Stimulated activated CD8-positive, alpha-beta memory T cell treated with anti-CD3 and anti-CD28 coated beads, Interleukin-7, amount 100 ng/mL, for 4 hours (primary cell): Measurements from ENCODE around the gene PRR13.
"Not testable (repeated sequence)": the region's sequence is repeated elsewhere in the genome, so short reads cannot be mapped to it uniquely, and the experiment has no call there.

Experiments used
- DNase-seq, 2 donors: peaks; one replicate each; pipeline ENCODE4 v3.0.0-alpha.2; 2020; ENCODE audit warnings: low read depth in 2 of 2

The PRR13 gene, protein sequence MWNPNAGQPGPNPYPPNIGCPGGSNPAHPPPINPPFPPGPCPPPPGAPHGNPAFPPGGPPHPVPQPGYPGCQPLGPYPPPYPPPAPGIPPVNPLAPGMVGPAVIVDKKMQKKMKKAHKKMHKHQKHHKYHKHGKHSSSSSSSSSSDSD

DNA sequence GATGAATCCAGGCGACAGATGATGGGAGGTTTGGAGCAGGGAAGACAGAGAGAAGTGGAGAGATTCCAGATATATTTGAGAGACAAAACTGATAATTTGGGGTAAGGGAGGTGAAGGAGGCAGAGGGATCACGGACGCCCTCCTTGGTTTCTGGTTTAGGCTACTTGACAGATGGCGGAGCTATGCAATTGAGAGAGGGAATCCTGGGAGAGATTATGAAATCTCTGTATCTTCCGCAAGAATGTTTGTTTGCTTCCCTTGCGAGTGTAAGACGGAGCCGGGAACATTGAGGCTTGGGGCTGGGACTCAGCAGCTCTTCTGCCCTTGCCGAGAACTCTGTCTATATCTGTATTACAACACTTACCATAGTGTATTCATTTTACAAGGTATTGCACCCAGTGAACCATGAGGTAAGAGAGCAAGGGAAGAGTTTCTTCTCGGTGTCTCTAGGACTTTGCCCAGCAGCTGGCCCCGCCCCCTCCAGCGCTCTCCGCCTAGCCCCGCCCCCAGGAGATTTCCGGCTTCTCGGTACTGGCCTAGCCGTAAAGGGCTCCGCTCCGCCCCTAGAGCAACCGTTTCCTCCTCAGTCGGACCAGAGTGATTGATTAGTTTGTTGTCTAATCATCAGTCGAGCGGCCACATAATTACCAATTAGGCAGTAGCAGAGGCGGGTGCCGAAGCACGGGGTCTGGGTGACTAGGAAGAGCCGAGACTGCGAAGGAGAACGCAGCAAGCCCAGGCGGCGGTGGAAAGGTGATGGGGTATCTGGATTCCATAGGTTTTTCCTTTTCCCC, at the start of gene PRR13:
Gene PRR13, plus strand, starts transcription at position 695 of the 794 bp plus-strand sequence. CDS start 981 bp downstream, outside the sequence.
- DNase-seq, result peak; percentile 98

- DNase-seq, result no peak
Observed at GRCh38 chr12:53399896-53400295, 41.6 kb upstream of the PRR13 start.

- DNase-seq, result not testable (repeated sequence)
Observed at GRCh38 chr12:53402351-53402750, 39.2 kb upstream of the PRR13 start.

DNA sequence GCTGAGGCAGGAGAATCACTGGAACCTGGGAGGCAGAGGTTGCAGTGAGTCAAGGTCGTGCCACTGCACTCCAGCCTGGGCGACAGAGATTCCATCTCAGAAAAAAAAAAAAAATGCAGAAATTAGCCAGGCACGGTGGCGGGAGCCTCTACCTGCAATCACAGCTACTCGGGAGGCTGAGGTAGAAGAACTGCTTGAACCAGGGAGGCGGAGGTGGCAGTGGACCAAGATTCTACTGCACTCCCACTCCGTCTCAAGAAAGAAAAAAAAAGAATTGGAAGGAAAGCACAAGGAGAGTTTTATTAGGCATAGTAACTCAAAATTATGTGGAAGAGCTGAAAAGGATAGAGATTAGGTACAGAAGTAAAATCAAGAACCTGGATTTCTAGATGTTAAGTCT, 38.7 kb upstream of the PRR13 start:
- DNase-seq, result no peak

DNA sequence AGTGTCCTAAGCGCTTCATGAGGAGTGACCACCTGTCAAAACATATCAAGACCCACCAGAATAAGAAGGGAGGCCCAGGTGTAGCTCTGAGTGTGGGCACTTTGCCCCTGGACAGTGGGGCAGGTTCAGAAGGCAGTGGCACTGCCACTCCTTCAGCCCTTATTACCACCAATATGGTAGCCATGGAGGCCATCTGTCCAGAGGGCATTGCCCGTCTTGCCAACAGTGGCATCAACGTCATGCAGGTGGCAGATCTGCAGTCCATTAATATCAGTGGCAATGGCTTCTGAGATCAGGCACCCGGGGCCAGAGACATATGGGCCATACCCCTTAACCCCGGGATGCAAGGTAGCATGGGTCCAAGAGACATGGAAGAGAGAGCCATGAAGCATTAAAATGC, 30.6 kb upstream of the PRR13 start:
- DNase-seq, result no peak

DNA sequence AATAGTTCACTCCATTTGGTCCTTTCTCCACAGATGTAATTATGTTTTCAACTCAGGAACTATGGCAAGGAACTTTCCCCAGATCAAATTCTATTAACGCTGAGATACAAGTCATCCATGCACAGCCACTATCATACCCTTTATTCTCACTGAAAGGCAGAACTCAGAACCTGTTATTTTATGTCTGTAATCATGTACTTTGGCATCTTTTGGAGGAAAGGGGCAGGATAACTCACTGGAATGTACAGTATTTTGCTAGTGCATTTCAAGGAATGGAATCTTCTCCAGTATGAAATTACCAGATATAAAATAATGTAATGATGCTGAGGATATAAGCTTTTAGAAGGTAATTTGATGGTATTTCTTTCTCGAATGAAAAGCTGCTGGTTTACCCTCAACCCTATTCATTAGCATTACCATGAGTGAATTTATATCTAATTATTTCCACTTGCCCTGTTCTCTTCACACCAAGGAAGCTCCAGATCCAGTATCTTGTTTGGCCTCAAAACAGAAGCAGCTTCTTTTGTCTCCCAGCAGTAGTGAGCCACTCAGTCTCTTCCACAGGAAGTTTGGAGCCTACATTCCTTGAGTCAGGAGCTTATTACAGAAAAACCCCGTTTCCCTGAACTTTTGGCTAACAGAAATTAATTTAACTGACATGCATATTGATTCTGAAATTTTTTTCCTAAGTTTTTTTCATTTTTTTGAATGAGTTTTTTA, 27.9 kb upstream of the PRR13 start:
- DNase-seq, result no peak

GRCh38 chr12:53414756-53415417, 26.6 kb upstream of the PRR13 start:
- no peak for DNase-seq

DNA sequence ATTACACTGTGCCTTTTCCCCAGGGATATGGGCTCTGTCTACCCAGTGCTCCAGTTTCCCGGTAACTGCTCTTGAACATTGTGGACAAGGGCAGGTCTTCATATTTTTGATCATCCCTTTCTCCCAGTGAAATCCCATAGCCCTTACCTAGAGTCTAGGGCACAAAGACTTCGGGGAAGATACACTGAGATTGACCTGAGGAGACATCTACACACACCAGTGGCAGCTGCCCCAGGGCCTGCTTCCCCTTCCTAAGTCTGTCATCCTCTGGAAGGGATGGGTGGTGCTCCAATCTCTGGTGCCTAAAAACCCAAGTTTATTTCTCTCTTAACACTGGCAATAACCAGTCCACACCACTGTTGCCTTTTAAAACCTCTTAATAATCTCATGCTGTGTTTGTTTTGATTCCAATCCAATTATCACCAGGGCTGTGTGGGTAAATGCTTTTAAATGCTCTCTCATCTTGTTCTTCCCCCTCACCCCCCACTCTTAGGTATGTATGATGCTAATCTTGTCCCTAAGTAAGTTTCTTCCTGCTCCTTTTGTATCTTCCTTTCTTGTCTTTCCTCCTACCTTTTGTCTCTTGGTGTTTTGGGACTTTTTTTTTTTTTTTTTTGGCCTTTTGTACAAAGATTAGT, 25.7 kb upstream of the PRR13 start:
- not testable (repeated sequence) for DNase-seq

DNA sequence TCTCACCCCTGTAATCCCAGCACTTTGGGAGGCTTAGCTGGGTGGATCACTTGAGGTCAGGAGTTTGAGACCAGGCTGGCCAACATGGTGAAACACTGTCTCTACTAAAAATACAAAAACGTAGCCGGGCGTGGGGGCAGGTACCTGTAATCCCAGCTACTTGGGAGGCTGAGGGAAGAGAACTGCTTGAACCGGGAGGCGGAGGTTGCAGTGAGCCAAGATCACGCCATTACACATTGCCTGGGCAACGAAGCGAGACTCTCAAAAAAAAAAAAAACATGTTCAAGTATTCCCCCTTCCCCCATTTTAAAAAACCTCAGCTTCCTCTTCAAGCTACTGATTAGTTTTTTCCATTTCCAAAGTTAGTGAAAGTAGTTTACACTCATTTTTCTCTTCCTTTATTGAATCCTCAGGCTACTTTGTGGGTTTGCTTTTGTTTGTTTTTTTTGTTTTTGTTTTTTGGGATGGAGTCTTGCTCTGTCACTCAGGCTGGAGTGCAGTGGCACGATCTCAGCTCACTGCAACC, 24.2 kb upstream of the PRR13 start:
- DNase-seq, result not testable (repeated sequence)

DNA sequence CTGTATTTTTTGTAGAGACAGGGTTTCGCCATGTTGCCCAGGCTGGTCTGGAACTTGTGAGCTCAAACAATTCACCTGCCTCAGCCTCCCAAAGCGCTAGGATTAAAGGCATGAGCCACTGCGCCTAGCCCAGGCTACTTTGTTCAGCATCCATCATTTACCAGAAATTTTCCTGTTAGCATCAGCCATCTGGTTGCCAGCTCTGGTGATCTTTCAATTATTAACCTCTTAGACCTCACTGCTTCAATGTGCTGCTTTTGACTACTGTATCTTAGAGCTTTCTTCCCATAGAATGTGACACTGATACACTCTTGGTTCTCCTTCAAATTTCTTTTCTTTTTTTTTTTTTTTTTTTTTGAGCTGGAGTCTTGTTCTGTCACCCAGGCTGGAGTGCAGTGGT, 23.3 kb upstream of the PRR13 start:
- DNase-seq, result no peak

GRCh38 chr12:53419756-53420155, 21.8 kb upstream of the PRR13 start:
- no peak for DNase-seq

GRCh38 chr12:53422247-53422646, 19.3 kb upstream of the PRR13 start:
- DNase-seq, result not testable (repeated sequence)

DNA sequence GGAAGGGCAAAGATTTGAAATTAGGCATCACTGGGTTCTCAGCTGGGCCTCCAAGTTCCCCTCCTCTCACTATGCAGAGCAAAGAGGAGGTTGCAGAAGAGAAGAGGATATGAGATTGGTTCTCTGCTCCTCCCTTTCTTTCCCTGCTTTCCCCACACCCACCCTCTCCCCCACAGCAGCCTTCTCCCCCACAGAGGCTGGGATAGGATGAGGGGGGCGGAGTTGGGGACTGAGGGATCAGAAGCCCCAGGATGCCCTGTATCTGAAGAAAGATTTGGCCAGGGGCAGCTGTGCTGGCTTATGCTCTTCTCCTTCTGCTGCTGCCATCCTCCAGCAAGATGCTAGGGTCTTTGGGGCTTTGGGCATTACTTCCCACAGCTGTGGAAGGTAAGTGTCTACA, 17.9 kb upstream of the PRR13 start, which contains the start of gene AMHR2:
Gene AMHR2, plus strand, starts transcription at position 259 of the 400 bp plus-strand sequence. Its CDS starts 80 bp downstream, at position 339.
- no peak for DNase-seq

DNA sequence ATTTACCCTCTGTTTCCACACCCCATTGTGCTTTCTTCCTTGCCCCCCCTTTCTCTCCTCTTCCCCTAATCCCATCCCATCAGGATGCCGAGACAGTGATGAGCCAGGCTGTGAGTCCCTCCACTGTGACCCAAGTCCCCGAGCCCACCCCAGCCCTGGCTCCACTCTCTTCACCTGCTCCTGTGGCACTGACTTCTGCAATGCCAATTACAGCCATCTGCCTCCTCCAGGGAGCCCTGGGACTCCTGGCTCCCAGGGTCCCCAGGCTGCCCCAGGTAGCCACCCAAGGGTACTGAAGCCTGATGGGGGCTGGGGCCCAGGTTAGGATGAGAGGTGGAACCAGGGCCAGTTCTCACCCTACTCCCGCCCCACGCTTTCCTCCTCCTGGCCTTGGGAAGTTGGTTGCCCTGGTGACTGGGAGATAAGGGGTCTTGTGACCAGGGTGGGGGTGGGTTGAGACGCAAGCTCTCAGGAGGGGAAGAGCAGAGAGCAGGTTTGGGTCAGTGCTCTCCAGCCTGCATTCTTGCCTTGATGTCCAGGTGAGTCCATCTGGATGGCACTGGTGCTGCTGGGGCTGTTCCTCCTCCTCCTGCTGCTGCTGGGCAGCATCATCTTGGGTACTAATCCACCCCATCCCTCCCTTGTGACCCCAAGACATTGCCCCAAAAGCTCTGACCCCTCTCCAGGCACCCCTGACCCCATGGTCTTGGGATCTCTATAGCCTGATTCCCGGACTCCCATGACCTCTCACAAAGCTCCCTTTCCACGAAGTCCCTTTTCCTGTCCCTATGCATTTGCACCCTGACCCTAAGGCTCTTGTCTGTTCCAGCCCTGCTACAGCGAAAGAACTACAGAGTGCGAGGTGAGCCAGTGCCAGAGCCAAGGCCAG, 16.7 kb upstream of the PRR13 start:
- DNase-seq, result no peak

DNA sequence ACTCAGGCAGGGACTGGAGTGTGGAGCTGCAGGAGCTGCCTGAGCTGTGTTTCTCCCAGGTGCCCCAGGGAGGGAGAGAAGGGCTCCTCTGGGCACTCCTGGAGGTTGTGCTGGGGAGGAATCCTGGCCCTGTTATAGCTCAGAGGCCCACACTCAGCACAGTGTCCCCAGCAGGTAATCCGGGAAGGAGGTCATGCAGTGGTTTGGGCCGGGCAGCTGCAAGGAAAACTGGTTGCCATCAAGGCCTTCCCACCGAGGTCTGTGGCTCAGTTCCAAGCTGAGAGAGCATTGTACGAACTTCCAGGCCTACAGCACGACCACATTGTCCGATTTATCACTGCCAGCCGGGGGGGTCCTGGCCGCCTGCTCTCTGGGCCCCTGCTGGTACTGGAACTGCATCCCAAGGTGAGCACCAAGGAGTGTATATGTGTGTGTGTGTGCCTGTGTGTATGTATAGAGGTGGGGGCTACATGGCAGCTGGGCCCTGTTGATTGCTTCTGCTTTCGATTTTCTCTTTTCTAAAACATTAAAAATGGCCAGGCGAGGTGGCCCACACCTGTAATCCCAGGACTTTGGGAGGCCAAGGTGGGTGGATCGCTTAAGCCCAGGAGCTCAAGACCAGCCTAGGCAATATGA, 15.9 kb upstream of the PRR13 start:
- no peak for DNase-seq

- DNase-seq, result peak in 1 of 2 donors; percentile 11
Observed at GRCh38 chr12:53427905-53428594, 13.5 kb upstream of the PRR13 start.

GRCh38 chr12:53428741-53429140, 12.8 kb upstream of the PRR13 start:
- DNase-seq, result no peak

DNA sequence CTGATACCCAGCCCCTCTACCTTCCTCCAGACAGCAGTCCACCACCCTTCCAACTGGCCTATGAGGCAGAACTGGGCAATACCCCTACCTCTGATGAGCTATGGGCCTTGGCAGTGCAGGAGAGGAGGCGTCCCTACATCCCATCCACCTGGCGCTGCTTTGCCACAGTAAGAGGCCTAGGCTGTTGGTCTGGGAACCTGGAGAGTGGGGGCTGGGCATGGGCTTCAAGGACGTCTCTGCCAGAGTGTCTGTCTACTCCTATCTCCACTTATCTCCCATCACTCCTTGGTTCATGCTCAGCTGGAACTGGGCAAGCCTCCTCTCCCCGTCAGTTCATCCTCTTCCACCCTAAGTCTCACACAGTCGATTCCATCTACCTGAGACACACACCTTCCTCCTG, 11.4 kb upstream of the PRR13 start:
- no peak for DNase-seq

DNA sequence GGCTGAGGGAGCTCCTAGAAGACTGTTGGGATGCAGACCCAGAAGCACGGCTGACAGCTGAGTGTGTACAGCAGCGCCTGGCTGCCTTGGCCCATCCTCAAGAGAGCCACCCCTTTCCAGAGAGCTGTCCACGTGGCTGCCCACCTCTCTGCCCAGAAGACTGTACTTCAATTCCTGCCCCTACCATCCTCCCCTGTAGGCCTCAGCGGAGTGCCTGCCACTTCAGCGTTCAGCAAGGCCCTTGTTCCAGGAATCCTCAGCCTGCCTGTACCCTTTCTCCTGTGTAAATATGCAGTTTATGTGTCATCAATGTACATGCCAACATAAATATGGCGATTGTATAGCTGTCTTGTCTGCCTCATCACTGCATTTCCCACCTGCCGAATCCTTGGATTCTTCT, 10.3 kb upstream of the PRR13 start:
- DNase-seq, result no peak
